Mucosa of rectum (tissue), 2 donors: ENCODE results near the gene ZNF324.

Source experiments
- H3K27ac ChIP-seq, 2 donors: one replicate each; pipeline ENCODE4 v1.7.0; 2013; ENCODE audit warnings: inconsistent platforms in 2 of 2, low read depth in 2 of 2, low read length in 2 of 2
- H3K27me3 ChIP-seq, 2 donors: one replicate each; pipeline ENCODE4 v1.7.0; 2013; ENCODE audit warnings: low read length in 2 of 2; ENCODE audit not compliant: control insufficient read depth in 2 of 2, insufficient read depth in 2 of 2
- H3K36me3 ChIP-seq, 2 donors: one replicate each; pipeline ENCODE4 v1.7.0; 2013; ENCODE audit warnings: low read length in 2 of 2; ENCODE audit not compliant: control insufficient read depth in 2 of 2, insufficient read depth in 2 of 2
- H3K4me1 ChIP-seq, 2 donors: one replicate each; pipeline ENCODE4 v1.7.0; 2013; ENCODE audit warnings: low read length in 2 of 2, mild to moderate bottlenecking in 1 of 2; ENCODE audit not compliant: control insufficient read depth in 2 of 2, insufficient read depth in 2 of 2
- H3K4me3 ChIP-seq, 2 donors: one replicate each; pipeline ENCODE4 v1.7.0; 2013; ENCODE audit warnings: low read length in 2 of 2
- H3K9ac ChIP-seq, 2 donors: one replicate each; pipeline ENCODE4 v1.7.0; 2013; ENCODE audit warnings: low read length in 2 of 2, low read depth in 1 of 2, mild to moderate bottlenecking in 1 of 2
- H3K9me3 ChIP-seq, 2 donors: one replicate each; pipeline ENCODE4 v1.7.0; 2013; ENCODE audit warnings: low read length in 2 of 2; ENCODE audit not compliant: control insufficient read depth in 2 of 2
- donor health status: healthy.
- donor health status: Normal muscosa, but diverticular disease.

Gene ZNF324

DNA sequence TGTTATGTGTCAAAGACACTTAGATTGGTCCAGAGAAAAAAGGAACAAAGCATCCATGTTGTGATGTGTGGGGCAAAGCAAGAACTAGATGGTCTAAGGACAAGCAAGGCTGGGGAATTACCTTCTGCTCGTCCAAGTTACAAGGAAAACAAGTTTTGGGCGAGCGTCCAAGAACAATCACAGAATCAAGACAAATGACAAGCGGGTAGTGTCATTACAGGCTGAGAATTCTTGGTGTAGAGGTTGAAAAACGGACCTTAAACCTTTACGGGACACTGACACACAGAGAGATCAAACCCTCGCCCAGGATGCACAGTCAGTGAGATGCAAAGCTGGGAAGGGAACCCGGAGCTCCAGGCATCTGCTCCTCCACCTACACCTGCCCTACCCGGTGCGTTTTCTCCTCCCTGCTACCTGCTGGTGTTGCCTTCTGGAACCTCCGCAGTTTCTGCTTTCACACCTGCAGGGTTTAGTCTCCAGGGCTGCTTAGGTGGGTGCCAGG, 16.0 kb upstream of the ZNF324 start:
- peaks cover 7 to 8% of the 10 kb centered on the region in 2 donors for H3K4me1 ChIP-seq
- peak overlapping the region; percentile 65 to 89 for H3K4me3 ChIP-seq
- H3K36me3 ChIP-seq = peaks cover 3 to 4% of the 10 kb centered on the region in 2 donors
- H3K27ac ChIP-seq = no peak overlapping the region
- peak overlapping the region; percentile 32 to 60 for H3K9ac ChIP-seq
- H3K9me3 ChIP-seq = peaks cover 0 to 2% of the 10 kb centered on the region in 2 donors
- H3K27me3 ChIP-seq = no peaks in the 10 kb centered on the region

DNA sequence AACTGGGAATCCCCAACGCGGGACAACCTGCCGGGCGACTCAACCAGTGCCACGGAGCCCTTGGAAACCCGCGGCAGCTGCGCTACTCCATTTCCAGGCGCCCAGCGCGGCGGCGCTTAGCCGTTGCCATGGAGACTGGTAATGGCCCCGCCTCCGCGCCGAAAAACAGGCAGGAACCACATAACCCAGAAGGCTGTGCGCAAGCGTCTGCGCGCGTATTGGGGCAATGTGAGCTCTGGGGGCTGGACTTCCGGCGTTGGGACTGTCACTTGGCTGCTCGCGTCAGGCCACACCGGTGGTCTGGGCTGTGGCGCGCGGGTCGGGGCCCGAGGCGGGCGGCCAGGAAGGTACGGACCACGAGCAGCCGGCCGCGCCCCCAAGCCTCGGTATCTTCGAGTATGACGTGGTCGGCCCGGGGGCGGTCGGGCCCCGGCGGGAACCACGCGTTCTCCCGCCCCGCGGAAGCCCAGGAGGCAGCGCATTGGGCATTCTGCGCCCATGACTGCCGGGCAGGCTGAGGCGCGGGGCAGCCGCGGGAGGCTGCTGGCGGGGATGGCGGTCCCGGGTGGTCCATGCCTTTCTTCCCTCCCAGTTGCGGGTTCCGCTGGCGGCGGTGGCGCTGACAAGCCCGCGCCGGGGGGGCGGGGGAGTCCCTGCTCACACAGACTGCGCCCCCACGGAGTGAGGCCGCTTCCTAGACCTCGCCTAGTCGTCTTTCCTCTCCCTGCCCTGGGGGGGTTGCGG, 15.3 kb upstream of the ZNF324 start, which contains the start of gene ZNF324B:
Gene ZNF324B, plus strand, starts transcription at position 265 of the 744 bp plus-strand sequence. CDS start 2,080 bp downstream, outside the sequence.
- peak within 1 kb of the TSS; percentile 60 to 77 for H3K9ac ChIP-seq
- peaks cover 0 to 2% of the 10 kb centered on the region in 2 donors for H3K9me3 ChIP-seq
- peaks cover 6% of the 10 kb centered on the region in 2 donors for H3K36me3 ChIP-seq
- H3K4me3 ChIP-seq = peak within 1 kb of the TSS; percentile 65 to 89
- H3K4me1 ChIP-seq = peaks cover 7 to 8% of the 10 kb centered on the region in 2 donors
- H3K27me3 ChIP-seq = no peaks in the 10 kb centered on the region
- H3K27ac ChIP-seq = peak within 1 kb of the TSS; percentile 22 to 58

DNA sequence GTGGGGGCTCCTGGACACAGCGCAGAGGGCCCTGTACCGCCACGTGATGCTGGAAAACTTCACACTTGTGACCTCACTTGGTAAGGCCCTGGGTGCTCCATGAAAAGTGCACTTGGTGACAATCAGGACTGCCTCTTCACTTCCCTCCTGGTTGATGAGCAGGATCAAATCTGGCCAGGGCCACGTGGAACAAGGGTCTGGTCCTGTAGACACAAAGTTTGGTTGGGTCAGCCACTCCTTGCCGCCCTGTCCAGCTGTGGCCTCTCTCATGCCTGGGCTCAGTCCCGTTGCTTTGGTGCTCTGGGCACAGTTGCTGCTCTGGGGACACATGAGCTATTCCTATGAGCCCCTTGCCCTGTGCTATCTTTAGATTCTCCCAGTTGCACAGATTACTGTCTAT, 13.1 kb upstream of the ZNF324 start:
- Histone ChIP-seq H3K36me3 (peaks cover 9 to 14% of the 10 kb centered on the region in 2 donors), H3K9ac (no peak overlapping the region), H3K4me3 (no peak overlapping the region), H3K27ac (no peak overlapping the region), H3K4me1 (peaks cover 7 to 8% of the 10 kb centered on the region in 2 donors), H3K27me3 (no peaks in the 10 kb centered on the region), H3K9me3 (peaks cover 0 to 1% of the 10 kb centered on the region in 2 donors)

DNA sequence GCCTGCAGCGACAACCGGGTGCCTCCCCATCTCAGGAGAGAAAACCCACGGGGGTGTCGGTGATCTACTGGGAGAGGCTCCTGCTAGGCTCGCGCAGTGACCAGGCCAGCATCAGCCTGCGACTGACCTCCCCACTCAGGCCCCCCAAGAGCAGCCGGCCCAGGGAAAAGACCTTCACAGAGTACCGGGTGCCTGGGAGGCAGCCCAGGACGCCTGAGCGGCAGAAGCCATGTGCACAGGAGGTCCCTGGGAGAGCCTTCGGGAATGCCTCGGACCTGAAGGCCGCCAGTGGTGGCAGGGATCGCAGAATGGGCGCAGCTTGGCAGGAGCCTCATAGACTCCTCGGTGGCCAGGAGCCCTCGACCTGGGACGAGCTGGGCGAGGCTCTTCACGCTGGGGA, 11.6 kb upstream of the ZNF324 start:
- no peak overlapping the region for H3K27ac ChIP-seq
- no peaks in the 10 kb centered on the region for H3K27me3 ChIP-seq
- no peak overlapping the region for H3K9ac ChIP-seq
- H3K4me1 ChIP-seq = peaks cover 7 to 8% of the 10 kb centered on the region in 2 donors
- H3K9me3 ChIP-seq = no peaks in the 10 kb centered on the region
- H3K36me3 ChIP-seq = peaks cover 9 to 14% of the 10 kb centered on the region in 2 donors
- no peak overlapping the region for H3K4me3 ChIP-seq

DNA sequence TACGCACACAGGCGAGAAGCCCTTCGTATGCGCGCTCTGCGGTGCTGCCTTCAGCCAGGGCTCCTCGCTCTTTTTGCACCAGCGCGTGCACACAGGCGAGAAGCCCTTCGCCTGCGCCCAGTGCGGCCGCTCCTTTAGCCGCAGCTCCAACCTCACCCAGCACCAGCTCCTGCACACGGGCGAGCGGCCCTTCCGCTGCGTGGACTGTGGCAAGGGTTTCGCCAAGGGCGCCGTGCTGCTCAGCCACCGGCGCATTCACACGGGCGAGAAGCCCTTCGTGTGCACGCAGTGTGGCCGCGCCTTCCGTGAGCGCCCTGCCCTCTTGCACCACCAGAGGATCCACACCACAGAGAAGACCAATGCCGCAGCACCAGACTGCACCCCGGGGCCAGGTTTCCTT, 10.8 kb upstream of the ZNF324 start:
- Histone ChIP-seq H3K27ac (no peak overlapping the region), H3K9me3 (no peaks in the 10 kb centered on the region), H3K4me1 (peaks cover under 1 to 4% of the 10 kb centered on the region in 2 donors), H3K4me3 (no peak overlapping the region), H3K9ac (no peak overlapping the region), H3K27me3 (no peaks in the 10 kb centered on the region), H3K36me3 (peaks cover 9 to 14% of the 10 kb centered on the region in 2 donors)

DNA sequence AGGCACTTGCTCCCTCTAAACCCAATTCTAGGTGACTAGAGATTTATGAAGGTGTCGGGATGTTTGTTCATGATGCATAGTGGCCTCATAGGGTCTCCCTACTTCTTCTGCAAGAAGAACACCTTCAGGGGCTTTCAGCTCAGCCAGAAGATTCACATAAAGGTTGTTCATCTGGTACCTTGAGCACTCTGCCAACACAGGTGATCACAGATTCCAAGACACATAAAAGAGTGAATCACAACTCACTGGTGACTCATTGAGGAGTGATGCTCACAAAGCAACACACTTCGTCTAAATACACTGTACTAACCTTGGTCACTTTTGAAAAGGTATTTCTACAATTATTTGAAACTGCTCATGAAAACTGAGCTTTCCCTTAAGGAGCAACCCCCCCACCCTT, 6.8 kb upstream of the ZNF324 start:
- Histone ChIP-seq H3K36me3 (peaks cover 6 to 10% of the 10 kb centered on the region in 2 donors), H3K27ac (no peak overlapping the region), H3K9ac (no peak overlapping the region), H3K27me3 (no peaks in the 10 kb centered on the region), H3K4me3 (no peak overlapping the region), H3K9me3 (no peaks in the 10 kb centered on the region), H3K4me1 (no peaks in the 10 kb centered on the region)

DNA sequence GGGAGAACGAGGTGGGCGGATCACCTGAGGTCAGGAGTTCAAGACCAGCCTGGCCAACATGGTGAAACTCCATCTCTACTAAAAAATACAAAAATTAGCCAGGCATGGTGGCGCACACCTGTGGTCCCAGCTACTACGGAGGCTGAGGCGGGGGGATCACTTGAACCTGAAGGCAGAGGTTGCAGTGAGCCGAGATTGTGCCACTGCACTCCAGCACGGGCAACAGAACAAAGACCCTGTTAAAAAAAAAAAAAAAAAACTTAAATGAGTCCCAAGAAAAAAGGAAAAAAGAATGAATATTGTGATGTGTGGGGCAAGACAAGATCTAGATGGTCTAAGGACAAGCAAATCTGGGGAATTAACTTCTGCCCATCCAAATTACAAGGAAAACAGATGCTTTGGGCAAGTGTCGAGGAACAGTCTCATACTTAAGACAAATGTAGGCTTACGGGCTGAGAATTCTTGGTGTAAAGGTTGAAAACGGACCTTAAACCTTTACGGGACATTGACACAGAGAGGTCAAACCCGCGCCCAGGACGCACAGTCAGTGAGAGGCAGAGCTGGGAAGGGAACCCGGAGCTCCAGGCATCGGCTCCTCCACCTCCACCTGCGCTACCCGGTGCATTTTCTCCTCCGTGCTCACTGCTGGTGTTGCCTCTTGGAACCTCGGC, 656 bp upstream of the ZNF324 start:
- Histone ChIP-seq H3K9me3 (no peaks in the 10 kb centered on the region), H3K4me3 (peak overlapping the region; percentile 66 to 84)

DNA sequence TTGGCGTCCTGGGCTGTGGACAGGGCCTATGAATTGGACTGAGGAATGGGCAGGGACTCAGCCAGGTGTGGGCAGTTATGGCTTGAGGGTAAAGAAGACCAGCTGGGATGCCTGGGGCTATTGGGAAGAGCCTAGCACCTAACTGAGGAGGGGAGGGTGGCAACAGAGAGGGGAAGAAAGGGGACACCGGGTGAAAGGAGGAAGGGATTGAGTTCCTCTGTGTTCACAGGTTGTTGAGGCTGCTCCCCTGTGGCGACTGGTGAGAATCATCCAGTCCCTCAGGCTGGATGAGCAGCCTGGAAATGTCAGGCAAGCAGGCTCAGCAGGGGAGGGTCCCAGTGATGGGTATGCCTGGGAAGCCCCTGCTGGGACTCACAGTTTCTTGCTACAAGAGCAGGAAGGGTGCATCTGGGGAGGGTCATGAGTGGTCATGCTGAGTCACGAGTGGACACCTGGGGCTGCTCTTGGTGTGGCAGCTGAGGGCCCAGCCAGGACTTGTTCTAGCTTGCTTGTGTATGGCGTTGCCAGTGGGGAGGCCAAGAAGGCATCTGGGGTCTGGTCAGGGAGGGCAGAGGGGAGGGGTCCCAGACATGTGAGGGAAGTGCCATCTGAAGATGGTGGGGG, 1.4 kb downstream of the ZNF324 start:
- H3K9me3 ChIP-seq = no peaks in the 10 kb centered on the region
- peaks cover 22% of the 10 kb centered on the region in 2 donors for H3K36me3 ChIP-seq
- H3K27ac ChIP-seq = no peak overlapping the region
- no peaks in the 10 kb centered on the region for H3K27me3 ChIP-seq
- peaks cover 8 to 11% of the 10 kb centered on the region in 2 donors for H3K4me1 ChIP-seq
- no peak overlapping the region for H3K9ac ChIP-seq
- peak overlapping the region in 1 of 2 donors; percentile 20 for H3K4me3 ChIP-seq

More for the DNA sequence above, 656 bp upstream of the ZNF324 start:
- no peak overlapping the region for H3K27ac ChIP-seq
- H3K27me3 ChIP-seq = no peaks in the 10 kb centered on the region
- peaks cover 8 to 11% of the 10 kb centered on the region in 2 donors for H3K4me1 ChIP-seq
- peak overlapping the region; percentile 49 to 50 for H3K9ac ChIP-seq
- H3K36me3 ChIP-seq = peaks cover 7 to 9% of the 10 kb centered on the region in 2 donors

DNA sequence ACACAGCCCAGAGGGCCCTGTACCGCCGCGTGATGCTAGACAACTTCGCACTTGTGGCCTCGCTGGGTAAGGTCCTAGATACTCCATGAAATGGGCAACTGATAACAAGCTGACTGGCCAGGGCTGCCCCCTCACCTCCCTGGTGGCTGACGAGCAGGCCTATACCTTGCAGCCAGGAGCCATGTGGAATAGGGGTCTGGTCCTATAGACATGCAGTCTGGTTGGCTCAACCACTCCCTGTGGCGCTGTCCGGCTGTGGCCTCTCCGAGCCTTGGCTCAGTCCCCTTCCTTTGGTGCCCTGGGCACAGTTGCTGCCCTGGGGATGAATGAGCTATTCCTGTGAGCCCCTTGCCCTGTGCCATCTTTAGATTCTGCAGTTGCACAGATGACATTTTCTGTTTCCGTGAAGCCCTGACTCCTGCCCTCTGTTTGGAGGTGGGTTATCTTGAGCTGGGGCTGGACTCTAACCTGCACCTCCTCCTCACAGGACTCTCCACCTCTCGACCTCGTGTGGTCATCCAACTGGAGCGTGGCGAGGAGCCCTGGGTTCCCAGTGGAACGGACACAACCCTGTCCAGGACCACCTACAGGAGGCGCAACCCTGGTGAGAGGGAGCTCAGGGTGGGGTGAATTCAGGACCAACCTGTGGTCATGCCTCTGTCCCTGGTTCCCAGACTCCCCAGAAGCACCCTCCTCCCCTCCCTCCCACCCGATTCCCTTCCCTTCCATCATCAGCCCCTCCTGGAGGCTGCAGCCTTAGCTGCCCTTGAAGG, 2.5 kb downstream of the ZNF324 start:
- H3K4me1 ChIP-seq = peaks cover 8 to 11% of the 10 kb centered on the region in 2 donors
- no peaks in the 10 kb centered on the region for H3K27me3 ChIP-seq
- peaks cover 22 to 28% of the 10 kb centered on the region in 2 donors for H3K36me3 ChIP-seq
- H3K9ac ChIP-seq = no peak overlapping the region
- H3K9me3 ChIP-seq = no peaks in the 10 kb centered on the region
- no peak overlapping the region for H3K4me3 ChIP-seq
- no peak overlapping the region for H3K27ac ChIP-seq
